Activated CD4-positive, CD25-positive, alpha-beta regulatory T cell treated with anti-CD3 and anti-CD28 coated beads, Interleukin-2, amount 50 U/mL, for 72 hours (primary cell): Measurements from ENCODE around the gene LIX1.
"Not testable (repeated sequence)": the region's sequence is repeated elsewhere in the genome, so short reads cannot be mapped to it uniquely, and the experiment has no call there.

ENCODE experiments used
- DNase-seq: peaks from one replicate; pipeline ENCODE4 v3.0.0; 2021

Gene LIX1

GRCh38 chr5:97142521-97143254 lies at the start of gene LIX1:
LIX1 (minus strand) TSS chr5:97142611; CDS start chr5:97142576, 35 bp downstream.
- DNase-seq = no peak

- no peak for DNase-seq
These were observed 49.5 kb upstream of the LIX1 start for GRCh38 chr5:97191893-97192292.

GRCh38 chr5:97189523-97189922 lies 47.1 kb upstream of the LIX1 start:
- DNase-seq = not testable (repeated sequence)

- DNase-seq = no peak
These were observed 41.5 kb upstream of the LIX1 start for GRCh38 chr5:97183930-97184213.

- DNase-seq = peak; percentile 90
These were observed 40.9 kb upstream of the LIX1 start, which contains the start of gene RIOK2 for GRCh38 chr5:97183100-97183929. RIOK2 (minus strand) TSS chr5:97183247; CDS start chr5:97183191, 56 bp downstream.

GRCh38 chr5:97182571-97183099 lies 40.2 kb upstream of the LIX1 start:
- no peak for DNase-seq

- no peak for DNase-seq
These were observed 39.6 kb upstream of the LIX1 start for GRCh38 chr5:97181856-97182545.

- DNase-seq = not testable (repeated sequence)
These were observed 37.0 kb upstream of the LIX1 start for GRCh38 chr5:97179457-97179856.

- no peak for DNase-seq
These were observed 29.8 kb upstream of the LIX1 start for GRCh38 chr5:97172227-97172626.

GRCh38 chr5:97171703-97172102 lies 29.3 kb upstream of the LIX1 start:
- DNase-seq = no peak

- DNase-seq = no peak
These were observed 25.0 kb upstream of the LIX1 start for GRCh38 chr5:97167435-97167834.

GRCh38 chr5:97165726-97166125 lies 23.3 kb upstream of the LIX1 start:
- DNase-seq = no peak

- DNase-seq = no peak
These were observed 22.4 kb upstream of the LIX1 start for GRCh38 chr5:97164846-97165245.

GRCh38 chr5:97163790-97164285 lies 21.4 kb upstream of the LIX1 start:
- no peak for DNase-seq

- no peak for DNase-seq
These were observed 21.0 kb upstream of the LIX1 start for GRCh38 chr5:97163360-97163764.

GRCh38 chr5:97162045-97162444 lies 19.6 kb upstream of the LIX1 start:
- no peak for DNase-seq

- DNase-seq = no peak
These were observed 15.3 kb upstream of the LIX1 start for GRCh38 chr5:97157689-97158088.

GRCh38 chr5:97151370-97151769 lies 9.0 kb upstream of the LIX1 start:
- no peak for DNase-seq

GRCh38 chr5:97150401-97150800 lies 8.0 kb upstream of the LIX1 start:
- no peak for DNase-seq

- DNase-seq = no peak
These were observed 7.3 kb upstream of the LIX1 start for GRCh38 chr5:97149709-97150108.

GRCh38 chr5:97148288-97148687 lies 5.9 kb upstream of the LIX1 start:
- DNase-seq = no peak

GRCh38 chr5:97143704-97144103 lies 1.3 kb upstream of the LIX1 start:
- no peak for DNase-seq

GRCh38 chr5:97141539-97141938 lies 872 bp downstream of the LIX1 start:
- DNase-seq = no peak
